OCI-LY1 (cell line): ENCODE measurements around the gene ZNF441.

Experiments
- H2AFZ ChIP-seq: fragments of 200-600 bp; sonication (generic), shearing (Covaris generic); 2 replicates; pipeline ENCODE4 v1.6.0; 2014; ENCODE audit warnings: antibody characterized with exemption, mild to moderate bottlenecking, low read length
- H3F3A ChIP-seq: fragments of 200-600 bp; sonication (generic), shearing (Covaris generic); 2 replicates; pipeline ENCODE4 v1.6.0; 2014; ENCODE audit warnings: mild to moderate bottlenecking, antibody characterized with exemption, low read length, moderate library complexity; ENCODE audit not compliant: insufficient read depth
- H3K27ac ChIP-seq: fragments of 200-600 bp; sonication (generic); 2 replicates; pipeline ENCODE4 v1.5.1; 2014; ENCODE audit warnings: low read length, mixed run types, mild to moderate bottlenecking, low read depth; ENCODE audit not compliant: poor library complexity, severe bottlenecking
- H3K27me3 ChIP-seq: fragments of 200-600 bp; sonication (generic); 2 replicates; pipeline ENCODE4 v1.6.0; 2014; ENCODE audit warnings: antibody characterized with exemption, mild to moderate bottlenecking, low read length, moderate library complexity; ENCODE audit not compliant: insufficient read depth
- H3K36me3 ChIP-seq: fragments of 200-600 bp; sonication (generic); 2 replicates; pipeline ENCODE4 v1.6.1; 2014; ENCODE audit warnings: mild to moderate bottlenecking, antibody characterized with exemption, low read length, moderate library complexity, mixed read lengths; ENCODE audit not compliant: insufficient read depth
- H3K4me1 ChIP-seq: fragments of 200-600 bp; sonication (generic); 2 replicates; pipeline ENCODE4 v1.5.1; 2014; ENCODE audit warnings: mild to moderate bottlenecking, low read length, moderate library complexity; ENCODE audit not compliant: insufficient read depth, severe bottlenecking
- H3K4me2 ChIP-seq: fragments of 200-600 bp; sonication (generic), shearing (Covaris generic); 2 replicates; pipeline ENCODE4 v1.6.1; 2014; ENCODE audit warnings: low read length
- H3K4me3 ChIP-seq: fragments of 200-600 bp; sonication (generic); 2 replicates; pipeline ENCODE4 v1.5.1; 2014; ENCODE audit warnings: low read length, low read depth, mild to moderate bottlenecking, mixed read lengths; ENCODE audit not compliant: poor library complexity, severe bottlenecking
- H3K79me2 ChIP-seq: fragments of 200-600 bp; shearing (Covaris generic); 2 replicates; pipeline ENCODE4 v1.6.1; 2016; ENCODE audit warnings: mixed run types, low read length, mixed read lengths; ENCODE audit not compliant: insufficient read depth
- H3K9ac ChIP-seq: fragments of 200-600 bp; sonication (generic), shearing (Covaris generic); 2 replicates; pipeline ENCODE4 v1.6.1; 2014; ENCODE audit warnings: mild to moderate bottlenecking, low read length, mixed read lengths
- H3K9me2 ChIP-seq: fragments of 200-600 bp; sonication (generic), shearing (Covaris generic); 2 replicates; pipeline ENCODE4 v1.6.1; 2014; ENCODE audit warnings: low read depth, mild to moderate bottlenecking, low read length, mixed read lengths
- H3K9me3 ChIP-seq: fragments of 200-600 bp; shearing (Covaris generic); 2 replicates; pipeline ENCODE4 v1.6.1; 2014; ENCODE audit warnings: low read length, mixed read lengths
- H4K20me1 ChIP-seq: fragments of 200-600 bp; sonication (generic), shearing (Covaris generic); 2 replicates; pipeline ENCODE4 v1.6.0; 2016; ENCODE audit warnings: mild to moderate bottlenecking, low read length; ENCODE audit not compliant: insufficient read depth
- EZH2 ChIP-seq: fragments of 200-600 bp; sonication (generic), shearing (Covaris generic); IDR thresholded peaks from 2 replicates; pipeline ENCODE4 v1.8.0; 2017; ENCODE audit warnings: borderline replicate concordance, mixed run types, mild to moderate bottlenecking, antibody characterized with exemption, low read length, moderate library complexity, mixed read lengths
- TF ChIP-seq, protein P1 (sequence below): fragments of 200-600 bp; sonication (generic), shearing (Covaris generic); IDR thresholded peaks from 2 replicates; pipeline ENCODE4 v1.5.1; 2017; ENCODE audit warnings: mild to moderate bottlenecking, antibody characterized with exemption, low read length, moderate library complexity, mixed read lengths

Gene ZNF441

DNA sequence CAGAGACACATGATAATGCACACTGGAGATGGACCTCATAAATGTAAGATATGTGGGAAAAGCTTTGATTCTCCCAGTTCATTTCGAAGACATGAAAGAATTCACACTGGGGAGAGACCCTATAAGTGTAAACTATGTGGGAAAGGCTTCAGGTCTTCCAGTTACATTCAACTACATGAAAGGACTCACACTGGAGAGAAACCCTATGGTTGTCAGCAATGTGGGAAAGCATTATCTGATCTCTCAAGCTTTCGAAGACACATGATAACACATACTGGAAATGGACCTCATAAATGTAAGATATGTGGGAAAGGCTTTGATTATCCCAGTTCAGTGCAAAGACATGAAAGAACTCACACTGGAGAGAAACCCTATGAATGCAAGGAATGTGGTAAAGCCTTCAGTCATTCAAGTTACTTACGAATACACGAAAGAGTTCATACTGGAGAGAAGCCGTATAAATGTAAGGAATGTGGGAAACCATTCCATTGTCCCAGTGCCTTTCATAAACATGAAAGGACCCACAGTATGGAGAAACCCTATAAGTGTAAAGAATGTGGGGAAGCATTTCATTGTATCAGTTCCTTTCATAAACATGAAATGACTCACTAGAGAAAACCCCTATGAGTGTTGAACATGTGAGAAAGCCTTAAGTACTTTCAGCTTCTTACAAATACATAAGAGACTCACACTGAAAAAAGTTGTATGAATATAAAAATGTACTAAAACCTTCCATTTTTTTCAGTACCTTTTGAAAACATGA lies 14.7 kb downstream of the ZNF441 start:
- Histone ChIP-seq H3K4me1 (no peaks in the 10 kb centered on the region), H3K27me3 (no peaks in the 10 kb centered on the region), H3F3A (no peaks in the 10 kb centered on the region), H2AFZ (no peak overlapping the region), H4K20me1 (no peaks in the 10 kb centered on the region), H3K27ac (no peak overlapping the region), H3K9ac (no peak overlapping the region), H3K79me2 (no peaks in the 10 kb centered on the region), H3K36me3 (peaks cover 69% of the 10 kb centered on the region), H3K4me2 (no peak overlapping the region), H3K9me3 (peaks cover 70% of the 10 kb centered on the region), H3K4me3 (no peak overlapping the region), H3K9me2 (no peaks in the 10 kb centered on the region)
- TF ChIP-seq, protein P1, sequence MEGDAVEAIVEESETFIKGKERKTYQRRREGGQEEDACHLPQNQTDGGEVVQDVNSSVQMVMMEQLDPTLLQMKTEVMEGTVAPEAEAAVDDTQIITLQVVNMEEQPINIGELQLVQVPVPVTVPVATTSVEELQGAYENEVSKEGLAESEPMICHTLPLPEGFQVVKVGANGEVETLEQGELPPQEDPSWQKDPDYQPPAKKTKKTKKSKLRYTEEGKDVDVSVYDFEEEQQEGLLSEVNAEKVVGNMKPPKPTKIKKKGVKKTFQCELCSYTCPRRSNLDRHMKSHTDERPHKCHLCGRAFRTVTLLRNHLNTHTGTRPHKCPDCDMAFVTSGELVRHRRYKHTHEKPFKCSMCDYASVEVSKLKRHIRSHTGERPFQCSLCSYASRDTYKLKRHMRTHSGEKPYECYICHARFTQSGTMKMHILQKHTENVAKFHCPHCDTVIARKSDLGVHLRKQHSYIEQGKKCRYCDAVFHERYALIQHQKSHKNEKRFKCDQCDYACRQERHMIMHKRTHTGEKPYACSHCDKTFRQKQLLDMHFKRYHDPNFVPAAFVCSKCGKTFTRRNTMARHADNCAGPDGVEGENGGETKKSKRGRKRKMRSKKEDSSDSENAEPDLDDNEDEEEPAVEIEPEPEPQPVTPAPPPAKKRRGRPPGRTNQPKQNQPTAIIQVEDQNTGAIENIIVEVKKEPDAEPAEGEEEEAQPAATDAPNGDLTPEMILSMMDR, result no peak
- TF ChIP-seq EZH2, result no peak

DNA sequence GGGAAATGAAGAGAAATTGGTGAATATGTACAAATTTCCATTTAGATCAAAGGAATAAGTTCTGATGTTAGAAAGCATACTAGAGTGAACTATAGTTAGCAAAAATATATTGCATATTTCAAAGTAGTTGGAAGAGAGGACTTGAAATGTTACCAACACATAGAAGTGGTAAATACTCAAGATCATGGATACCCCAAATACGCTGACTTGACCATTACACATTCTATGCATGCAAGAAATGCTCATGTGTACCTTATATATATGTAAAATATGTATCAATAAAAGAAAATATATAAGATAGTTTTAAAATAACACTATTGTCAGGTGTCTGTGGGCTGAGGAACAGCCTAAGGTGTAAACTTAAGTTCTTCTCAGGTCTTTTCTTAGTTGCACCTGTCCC lies 17.0 kb downstream of the ZNF441 start:
- Histone ChIP-seq H3K27ac (no peak overlapping the region), H3K4me1 (no peaks in the 10 kb centered on the region), H3K4me2 (no peak overlapping the region), H3K79me2 (no peaks in the 10 kb centered on the region), H3K27me3 (no peaks in the 10 kb centered on the region), H4K20me1 (no peaks in the 10 kb centered on the region), H3K36me3 (peaks cover 50% of the 10 kb centered on the region), H3F3A (no peaks in the 10 kb centered on the region), H2AFZ (no peak overlapping the region), H3K4me3 (no peak overlapping the region), H3K9me3 (peaks cover 67% of the 10 kb centered on the region), H3K9me2 (no peaks in the 10 kb centered on the region), H3K9ac (no peak overlapping the region)
- TF ChIP-seq, protein P1, result no peak
- no peak for TF ChIP-seq EZH2

DNA sequence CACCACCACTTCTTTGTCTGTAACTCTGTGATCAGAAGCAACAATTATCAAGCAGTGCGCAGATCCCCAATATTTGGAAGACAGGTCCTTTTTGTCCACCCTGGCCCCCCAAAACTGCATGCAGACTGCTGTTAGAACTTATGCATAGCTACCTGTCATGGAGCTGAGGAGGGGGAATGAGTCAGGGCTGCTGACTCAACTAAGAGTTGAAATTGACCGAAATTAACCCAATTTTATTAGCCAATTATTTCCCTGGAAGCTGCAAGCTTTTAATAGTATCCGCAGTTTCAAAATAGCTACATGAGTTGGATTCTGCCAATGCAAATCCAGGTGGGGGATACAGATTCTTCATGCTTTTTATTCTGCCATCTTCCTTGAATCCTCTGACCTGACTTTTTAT lies 17.6 kb downstream of the ZNF441 start:
- Histone ChIP-seq H3K79me2 (no peaks in the 10 kb centered on the region), H3K4me2 (no peak overlapping the region), H4K20me1 (no peaks in the 10 kb centered on the region), H3K27me3 (no peaks in the 10 kb centered on the region), H3K36me3 (peaks cover 44% of the 10 kb centered on the region), H3K4me3 (no peak overlapping the region), H3F3A (no peaks in the 10 kb centered on the region), H2AFZ (no peak overlapping the region), H3K27ac (no peak overlapping the region), H3K9me3 (peaks cover 70% of the 10 kb centered on the region), H3K9me2 (no peaks in the 10 kb centered on the region), H3K4me1 (no peaks in the 10 kb centered on the region), H3K9ac (no peak overlapping the region)
- no peak for TF ChIP-seq EZH2
- TF ChIP-seq, protein P1, result no peak
